ENCODE results near the gene SLC13A3.

Gene SLC13A3

DNA sequence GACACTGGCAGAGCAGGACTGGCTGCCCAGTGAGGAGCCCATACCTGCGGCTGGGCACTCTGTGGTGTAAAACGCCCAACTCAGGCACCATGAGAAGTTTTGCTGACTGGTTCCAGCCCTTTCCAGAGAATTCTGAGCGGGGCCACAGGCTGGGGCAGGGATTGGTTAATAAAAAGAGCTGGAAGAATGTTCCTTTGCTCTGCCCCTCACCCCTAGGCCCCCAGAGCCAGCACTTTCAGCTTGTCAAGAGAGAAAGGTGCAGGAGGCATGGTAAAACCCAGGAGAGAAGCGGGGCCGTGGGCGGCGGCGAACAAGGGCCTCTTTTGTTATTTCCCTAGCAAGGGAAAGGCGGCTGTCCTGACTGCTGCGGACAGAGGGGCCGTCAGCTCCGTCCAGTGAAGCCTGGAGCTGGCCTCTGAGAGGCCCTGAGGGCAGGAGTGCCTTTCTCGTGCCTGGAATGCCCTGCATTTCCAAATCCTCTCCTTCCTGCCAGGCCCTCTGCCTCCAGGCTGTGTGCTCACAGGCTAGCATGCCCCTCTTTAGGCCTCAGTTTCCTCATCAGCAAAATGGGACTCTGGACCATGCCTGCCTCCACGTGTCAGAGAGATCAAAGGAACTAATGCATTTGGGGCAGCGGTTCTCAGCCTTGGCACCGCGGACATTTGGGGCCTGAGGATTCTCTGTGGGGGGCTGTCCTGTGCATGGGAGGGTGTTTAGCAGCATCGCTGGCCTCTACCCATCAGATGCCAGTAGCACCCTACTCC, 12.9 kb downstream of the SLC13A3 start:
- no peak overlapping the region for H3K27ac ChIP-seq
- no peak for DNase-seq (ENCODE audit: low read depth, low spot score)

- no peak overlapping the region for H3K27ac ChIP-seq
- DNase-seq (ENCODE audit: low read depth, low spot score): no peak
Measured at GRCh38 chr20:46637427-46638133, 13.7 kb downstream of the SLC13A3 start.

- no peak for DNase-seq (ENCODE audit: low read depth, low spot score)
- no peak overlapping the region for H3K27ac ChIP-seq
Measured at GRCh38 chr20:46637020-46637419, 14.2 kb downstream of the SLC13A3 start.

GRCh38 chr20:46636514-46636913, 14.7 kb downstream of the SLC13A3 start:
- H3K27ac ChIP-seq: no peak overlapping the region
- no peak for DNase-seq (ENCODE audit: low read depth, low spot score)

GRCh38 chr20:46635514-46636136, 15.6 kb downstream of the SLC13A3 start:
- no peak overlapping the region for H3K27ac ChIP-seq
- DNase-seq (ENCODE audit: low read depth, low spot score): no peak

- DNase-seq (ENCODE audit: low read depth, low spot score): no peak
- H3K27ac ChIP-seq: no peak overlapping the region
Measured at GRCh38 chr20:46634528-46634927, 16.7 kb downstream of the SLC13A3 start.

- DNase-seq (ENCODE audit: low read depth, low spot score): no peak
- no peak overlapping the region for H3K27ac ChIP-seq
Measured at GRCh38 chr20:46631874-46632446, 19.3 kb downstream of the SLC13A3 start.

GRCh38 chr20:46631212-46631869, 19.9 kb downstream of the SLC13A3 start:
- no peak overlapping the region for H3K27ac ChIP-seq
- DNase-seq (ENCODE audit: low read depth, low spot score): no peak

DNA sequence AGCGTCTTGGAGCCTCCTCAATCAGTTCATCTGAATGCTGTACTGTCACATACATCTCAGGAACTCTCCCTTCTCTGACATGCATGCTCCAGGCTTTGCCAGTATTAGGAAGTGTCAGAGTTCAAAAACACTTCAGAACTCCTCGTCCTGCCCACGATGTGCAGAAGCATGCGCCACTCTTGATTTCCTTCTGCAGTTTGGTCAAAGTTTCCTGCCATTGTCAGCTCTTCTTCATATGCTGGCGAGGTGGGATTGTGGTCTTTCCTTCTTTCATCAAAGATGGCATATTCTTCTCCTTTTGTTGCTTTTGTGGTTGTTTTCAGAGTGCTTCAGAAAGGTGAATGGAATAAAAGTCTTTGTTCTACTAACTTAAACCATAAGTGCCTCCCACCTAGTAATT, 21.0 kb downstream of the SLC13A3 start:
- no peak for DNase-seq (ENCODE audit: low read depth, low spot score)
- H3K27ac ChIP-seq: no peak overlapping the region

DNA sequence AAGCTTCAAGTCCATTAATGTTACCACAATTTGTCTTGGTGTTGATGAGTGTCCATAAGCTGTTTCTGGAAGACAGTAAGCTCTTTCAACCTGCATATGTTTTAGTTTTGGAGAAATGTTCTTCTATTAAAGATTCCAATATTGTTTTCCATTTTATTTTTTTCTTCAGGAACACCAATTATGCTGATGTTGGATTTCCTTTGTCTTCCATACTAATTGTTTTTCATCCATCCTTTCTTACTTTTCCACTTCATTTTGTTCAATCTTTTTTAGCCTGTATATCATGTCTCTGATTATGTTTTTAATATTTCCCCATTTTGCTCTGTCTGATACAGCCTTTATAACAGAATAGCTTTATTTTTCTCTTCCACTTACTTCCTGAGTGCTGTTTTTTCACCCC, 21.9 kb downstream of the SLC13A3 start:
- DNase-seq (ENCODE audit: low read depth, low spot score): no peak
- no peak overlapping the region for H3K27ac ChIP-seq

DNA sequence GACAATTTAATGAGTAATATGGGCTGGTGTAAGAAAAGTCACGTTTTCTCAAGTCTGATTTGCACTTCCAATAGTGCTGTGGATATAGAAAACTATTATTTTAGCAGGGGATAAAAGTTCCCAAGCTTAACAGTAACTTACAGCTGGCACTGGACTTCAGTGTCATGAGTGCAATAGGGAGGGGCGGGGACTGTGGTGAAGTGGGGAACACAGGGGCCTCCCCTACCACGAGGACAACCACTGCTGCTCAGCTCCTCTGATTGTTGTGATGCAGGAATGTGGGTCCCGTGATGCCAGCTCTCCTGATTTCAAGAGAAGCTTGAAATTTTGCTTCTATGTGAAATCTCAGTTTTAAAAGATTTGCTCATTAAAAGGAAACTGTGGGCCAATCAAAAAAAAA, 24.0 kb downstream of the SLC13A3 start:
- DNase-seq (ENCODE audit: low read depth, low spot score): no peak
- no peak overlapping the region for H3K27ac ChIP-seq

- no peak for DNase-seq (ENCODE audit: low read depth, low spot score)
Measured at GRCh38 chr20:46626758-46627157, 24.5 kb downstream of the SLC13A3 start.

DNA sequence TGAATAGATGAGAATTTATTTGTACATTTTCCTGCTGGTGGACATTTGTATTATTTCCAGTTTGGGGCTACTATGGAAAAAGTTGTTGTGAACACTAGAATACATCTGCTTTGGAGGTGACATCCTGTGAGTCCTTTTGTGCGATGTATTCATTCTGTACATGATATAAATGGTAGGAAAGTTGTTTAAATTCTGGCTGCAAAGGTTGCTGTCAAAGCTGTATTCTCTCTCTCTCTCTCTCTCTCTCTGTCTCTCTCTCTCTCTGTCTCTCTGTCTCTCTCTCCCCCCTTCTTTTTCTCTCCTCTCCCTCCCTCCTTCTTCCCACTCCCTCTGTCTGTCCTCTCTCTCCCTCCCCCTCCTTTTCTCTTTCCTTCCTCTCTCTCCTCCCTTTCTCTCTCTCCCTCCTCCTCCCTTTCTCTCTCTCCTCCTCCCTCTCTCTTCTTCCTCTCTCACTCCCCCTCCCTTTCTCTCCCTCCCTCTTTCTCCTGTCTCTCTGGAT, 25.3 kb downstream of the SLC13A3 start:
- no peak overlapping the region for H3K27ac ChIP-seq
- no peak for DNase-seq (ENCODE audit: low read depth, low spot score)

More at GRCh38 chr20:46626758-46627157, 24.5 kb downstream of the SLC13A3 start:
- H3K27ac ChIP-seq: no peak overlapping the region

- no peak overlapping the region for H3K27ac ChIP-seq
- DNase-seq (ENCODE audit: low read depth, low spot score): no peak
Measured at GRCh38 chr20:46624946-46625345, 26.3 kb downstream of the SLC13A3 start.

DNA sequence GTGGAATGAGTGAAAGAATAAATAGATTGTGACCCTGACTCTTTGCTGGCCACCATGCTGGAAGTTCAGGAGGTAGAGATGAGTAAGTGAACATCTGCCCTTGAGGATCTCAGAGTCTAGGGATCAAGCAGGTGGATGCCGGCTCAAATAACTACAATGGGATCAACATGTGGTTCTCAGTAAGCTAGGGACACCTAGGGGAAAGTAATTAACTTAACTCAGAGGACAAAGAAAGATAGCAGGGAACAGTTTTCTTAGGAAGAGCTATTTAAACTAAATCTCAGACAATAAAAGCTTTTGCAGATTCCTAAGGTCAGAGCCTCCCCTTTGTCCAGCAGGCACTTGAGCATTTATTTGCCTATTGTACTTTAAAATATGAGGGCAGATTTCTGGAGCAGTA, 29.1 kb downstream of the SLC13A3 start:
- no peak for DNase-seq (ENCODE audit: low read depth, low spot score)
- no peak overlapping the region for H3K27ac ChIP-seq

GRCh38 chr20:46621492-46621891, 29.8 kb downstream of the SLC13A3 start:
- H3K27ac ChIP-seq: no peak overlapping the region
- DNase-seq (ENCODE audit: low read depth, low spot score): no peak

DNA sequence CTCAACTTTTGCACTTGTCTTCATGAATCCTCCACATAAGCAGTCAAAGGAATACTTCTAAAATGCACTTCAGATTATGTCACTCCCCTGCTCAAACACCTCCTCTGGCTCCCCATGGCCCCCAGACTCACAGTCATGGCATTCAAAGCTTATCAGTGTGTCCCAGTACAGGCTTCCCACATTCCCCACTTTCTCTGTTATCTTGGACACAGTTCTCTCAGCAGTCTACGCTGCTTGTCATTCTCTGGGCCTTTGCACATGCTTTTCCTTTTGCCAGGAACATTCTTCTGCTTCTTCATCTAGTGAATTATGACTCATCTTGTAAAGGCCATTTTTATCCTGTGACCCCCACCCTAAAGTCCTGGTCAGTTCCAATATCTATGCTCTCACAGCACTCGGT, 31.8 kb downstream of the SLC13A3 start:
- no peak for DNase-seq (ENCODE audit: low read depth, low spot score)

DNA sequence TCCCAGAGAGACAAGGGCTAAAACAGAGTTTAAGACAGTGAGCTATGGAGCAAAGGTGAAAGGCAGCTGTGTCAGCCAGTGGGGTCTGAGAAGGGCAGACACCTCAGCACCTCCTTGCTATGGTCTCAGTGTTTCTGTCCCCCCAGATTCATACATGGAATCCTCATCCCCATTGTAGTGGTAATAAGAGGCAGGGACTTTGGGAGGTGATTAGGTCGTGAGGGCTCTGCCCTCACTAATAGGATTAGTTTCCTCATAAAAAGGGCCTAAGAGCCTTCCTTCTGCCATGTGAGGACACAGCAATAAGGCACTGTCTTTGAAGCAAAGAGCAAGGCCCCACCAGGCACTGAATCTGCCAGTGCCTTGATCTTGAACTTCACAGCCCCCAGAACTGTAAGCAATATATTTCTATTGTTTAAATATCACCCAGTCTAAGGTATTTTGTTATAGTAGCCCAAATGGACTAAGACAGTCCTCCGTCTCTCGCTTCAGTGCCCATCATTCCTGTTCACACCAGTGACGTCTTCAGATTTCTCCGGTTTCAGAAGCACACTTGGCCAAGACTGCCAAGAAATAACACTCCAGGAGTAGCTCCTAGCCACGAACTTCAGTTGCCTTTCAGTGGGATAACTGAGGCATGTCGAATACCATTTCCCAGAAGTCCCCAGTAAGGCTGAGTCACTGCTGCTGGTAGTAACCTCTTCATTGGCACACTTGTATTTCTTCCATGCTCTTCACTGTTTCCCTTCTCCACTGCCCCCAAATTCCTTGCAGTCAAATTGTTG, 32.8 kb downstream of the SLC13A3 start:
- no peak overlapping the region for H3K27ac ChIP-seq
- DNase-seq (ENCODE audit: low read depth, low spot score): no peak

More for the DNA sequence above, 31.8 kb downstream of the SLC13A3 start:
- H3K27ac ChIP-seq: no peak overlapping the region

GRCh38 chr20:46614503-46614902, 36.8 kb downstream of the SLC13A3 start:
- H3K27ac ChIP-seq: no peak overlapping the region
- DNase-seq (ENCODE audit: low read depth, low spot score): no peak

GRCh38 chr20:46610145-46610544, 41.1 kb downstream of the SLC13A3 start:
- DNase-seq (ENCODE audit: low read depth, low spot score): no peak
- no peak overlapping the region for H3K27ac ChIP-seq

All from epithelial cell of prostate (primary cell).